SK-N-MC (cell line): ENCODE data around the gene INTS14.

ENCODE experiments used
- EZH2 ChIP-seq: fragments of 200-600 bp; sonication (generic); IDR thresholded peaks from one replicate; pipeline ENCODE4 v1.6.1; 2017; ENCODE audit warnings: antibody characterized with exemption
- POLR2AphosphoS5 ChIP-seq: IDR thresholded peaks from 2 replicates; pipeline ENCODE4 v1.6.1; 2012; ENCODE audit warnings: mild to moderate bottlenecking, low read depth, low read length, borderline replicate concordance

DNA sequence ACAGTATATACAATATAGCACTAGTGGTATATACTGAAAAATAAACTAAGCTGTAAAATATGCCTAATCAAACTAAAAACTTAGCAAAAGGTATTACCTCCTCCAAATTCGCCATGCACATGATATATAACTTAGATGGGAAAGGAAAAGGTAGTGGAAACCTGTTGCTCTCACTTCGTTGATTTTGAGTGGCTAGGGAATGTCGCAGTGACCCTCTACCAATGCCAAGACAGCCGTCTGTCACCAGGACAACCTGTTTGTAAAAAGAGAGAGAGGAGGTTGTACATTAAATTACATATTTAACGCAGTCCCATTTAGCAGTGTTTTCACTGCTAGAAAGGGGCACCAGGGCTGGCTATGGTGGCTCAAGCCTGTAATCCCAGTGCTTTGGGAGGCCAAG, 11.3 kb downstream of the INTS14 start:
- no peak for TF ChIP-seq EZH2
- TF ChIP-seq POLR2AphosphoS5: no peak
